K562 (cell line): ENCODE results near the gene PFKP. TPM values are rescaled to one million over a fixed set of nuclear protein-coding genes. Genes with fewer than 3 reads are reported as not detected.
A peak's percentile ranks its signal among the peaks of the same experiment; 100 is the strongest.

Experiments
- CAMTA2 ChIP-seq: fragments of 250-450 bp; sonication (Bioruptor Pico); conservative IDR thresholded peaks from 2 replicates; pipeline ENCODE4 v1.5.1; 2022
- CBX3 ChIP-seq, 2 experiments: IDR thresholded peaks; 1 replicate in 1 of 2; 2 replicates in 1 of 2; pipeline ENCODE4 v1.6.1; 2012; ENCODE audit warnings: inconsistent platforms in 2 of 2, low read length in 2 of 2, borderline replicate concordance in 1 of 2, control low read depth in 1 of 2
- ELF4 ChIP-seq: fragments of 450-650 bp; formaldehyde crosslinking; IDR thresholded peaks from 2 replicates; pipeline ENCODE4 v1.4.0; 2022; ENCODE audit warnings: missing genetic modification characterization
- IFI16 ChIP-seq: fragments of 250-450 bp; sonication (Bioruptor Pico); IDR thresholded peaks from 2 replicates; pipeline ENCODE4 v2.1.2; 2022; ENCODE audit warnings: mild to moderate bottlenecking, inconsistent platforms
- MTA2 ChIP-seq: fragments of 450-650 bp; IDR thresholded peaks from 2 replicates; pipeline ENCODE4 v1.6.1; 2016; ENCODE audit warnings: low read depth
- MYNN ChIP-seq, 2 experiments: sonication (generic); formaldehyde crosslinking in 1 of 2; IDR thresholded peaks; 2 replicates each; pipeline versions ENCODE4 v1.5.0 to v1.6.1; 2016 to 2020; ENCODE audit warnings: antibody characterized with exemption in 1 of 2, missing genetic modification reagents in 1 of 2
- NFE2 ChIP-seq: IDR thresholded peaks from 2 replicates; pipeline ENCODE4 v1.6.1; 2014; ENCODE audit warnings: antibody characterized with exemption, low read depth
- SMARCA5 ChIP-seq: fragments of 450-650 bp; IDR thresholded peaks from 2 replicates; pipeline ENCODE4 v1.6.1; 2016
- TEAD4 ChIP-seq, 2 experiments: sonication (generic) in 1 of 2; formaldehyde crosslinking in 1 of 2; IDR thresholded peaks; 2 replicates each; pipeline versions ENCODE4 v1.6.1 to v1.8.0; 2012 to 2022; ENCODE audit warnings: borderline replicate concordance in 1 of 2, inconsistent platforms in 1 of 2, low read length in 1 of 2, mild to moderate bottlenecking in 1 of 2, missing genetic modification reagents in 1 of 2
- ZNF133 ChIP-seq: fragments of 250-450 bp; sonication (Bioruptor Pico); IDR thresholded peaks from 2 replicates; pipeline ENCODE4 v1.4.0; 2020; ENCODE audit warnings: mild to moderate bottlenecking
- ZNF224 ChIP-seq: sonication (generic); formaldehyde crosslinking; IDR thresholded peaks from 2 replicates; pipeline ENCODE4 v1.8.0; 2022; ENCODE audit warnings: mild to moderate bottlenecking, missing genetic modification reagents
- ZNF551 ChIP-seq: fragments of 250-450 bp; sonication (Bioruptor Pico); IDR thresholded peaks from 2 replicates; pipeline ENCODE4 v1.5.0; 2021; ENCODE audit warnings: mild to moderate bottlenecking, moderate library complexity
- ZZZ3 ChIP-seq: fragments of 450-650 bp; IDR thresholded peaks from 2 replicates; pipeline ENCODE4 v1.6.1; 2016; ENCODE audit warnings: antibody characterized with exemption, mild to moderate bottlenecking, moderate library complexity
- polyA plus RNA-seq, 8 experiments: library from polyadenylated mRNA; depleted of rRNA in 4 of 8; stranded (reverse) in 5 of 8; unstranded in 3 of 8; fragments of >200 nt; fragmentation: Nextera tagmentation in 2 of 8; fragmentation: Illumina TruSeq in 1 of 8; extraction: Ambion mirVana in 2 of 8; extraction: Trizol in 1 of 8; gene quantifications; 2 replicates each; pipeline versions ENCODE4 v1.2.1 to v1.2.3, GENCODE V29; 2011 to 2014; ENCODE audit warnings: inconsistent platforms in 1 of 8, missing spikeins in 1 of 8
- total RNA-seq, 7 experiments: library from RNA; depleted of rRNA in 6 of 7; stranded (reverse); fragments of >200 nt in 6 of 7; fragmentation: Illumina TruSeq in 2 of 7; extraction: Trizol in 2 of 7; gene quantifications; 2 replicates each; pipeline versions ENCODE4 v1.2.1 to v1.2.3, GENCODE V29; 2011 to 2021; ENCODE audit warnings: low replicate concordance in 1 of 7
- TF ChIP-seq, protein P1 (sequence below): sonication (generic); formaldehyde crosslinking; IDR thresholded peaks from 2 replicates; pipeline ENCODE4 v1.8.1; 2023; ENCODE audit warnings: missing genetic modification reagents, mild to moderate bottlenecking, borderline replicate concordance

PFKP gene
- total and polyA plus RNA-seq, 9 of the 15 experiments (the other 6 are each of a cell fraction or from before 2014, with no cell fraction given), result 23.5 to 116 (median 62.1) TPM

DNA sequence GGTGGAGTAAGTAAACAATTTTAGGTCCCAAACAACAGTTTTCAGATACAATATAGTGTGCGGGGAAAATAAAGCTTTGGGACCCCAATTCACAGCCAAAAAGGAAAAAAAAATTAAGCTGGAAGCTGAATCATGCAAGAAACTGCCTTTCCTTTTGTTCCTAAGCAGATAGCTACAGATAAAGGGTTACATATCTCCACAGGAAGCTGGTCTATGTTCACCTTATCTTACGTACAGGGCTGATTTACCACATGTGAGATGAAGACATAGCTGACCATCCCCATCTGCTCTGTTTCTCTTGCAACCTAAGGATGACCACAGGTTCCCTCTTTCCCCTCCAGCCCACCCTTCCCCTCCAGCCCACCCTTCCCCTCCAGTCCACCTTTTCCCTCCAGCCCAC, 14.2 kb upstream of the PFKP start (continued):
- TF ChIP-seq, protein P1, sequence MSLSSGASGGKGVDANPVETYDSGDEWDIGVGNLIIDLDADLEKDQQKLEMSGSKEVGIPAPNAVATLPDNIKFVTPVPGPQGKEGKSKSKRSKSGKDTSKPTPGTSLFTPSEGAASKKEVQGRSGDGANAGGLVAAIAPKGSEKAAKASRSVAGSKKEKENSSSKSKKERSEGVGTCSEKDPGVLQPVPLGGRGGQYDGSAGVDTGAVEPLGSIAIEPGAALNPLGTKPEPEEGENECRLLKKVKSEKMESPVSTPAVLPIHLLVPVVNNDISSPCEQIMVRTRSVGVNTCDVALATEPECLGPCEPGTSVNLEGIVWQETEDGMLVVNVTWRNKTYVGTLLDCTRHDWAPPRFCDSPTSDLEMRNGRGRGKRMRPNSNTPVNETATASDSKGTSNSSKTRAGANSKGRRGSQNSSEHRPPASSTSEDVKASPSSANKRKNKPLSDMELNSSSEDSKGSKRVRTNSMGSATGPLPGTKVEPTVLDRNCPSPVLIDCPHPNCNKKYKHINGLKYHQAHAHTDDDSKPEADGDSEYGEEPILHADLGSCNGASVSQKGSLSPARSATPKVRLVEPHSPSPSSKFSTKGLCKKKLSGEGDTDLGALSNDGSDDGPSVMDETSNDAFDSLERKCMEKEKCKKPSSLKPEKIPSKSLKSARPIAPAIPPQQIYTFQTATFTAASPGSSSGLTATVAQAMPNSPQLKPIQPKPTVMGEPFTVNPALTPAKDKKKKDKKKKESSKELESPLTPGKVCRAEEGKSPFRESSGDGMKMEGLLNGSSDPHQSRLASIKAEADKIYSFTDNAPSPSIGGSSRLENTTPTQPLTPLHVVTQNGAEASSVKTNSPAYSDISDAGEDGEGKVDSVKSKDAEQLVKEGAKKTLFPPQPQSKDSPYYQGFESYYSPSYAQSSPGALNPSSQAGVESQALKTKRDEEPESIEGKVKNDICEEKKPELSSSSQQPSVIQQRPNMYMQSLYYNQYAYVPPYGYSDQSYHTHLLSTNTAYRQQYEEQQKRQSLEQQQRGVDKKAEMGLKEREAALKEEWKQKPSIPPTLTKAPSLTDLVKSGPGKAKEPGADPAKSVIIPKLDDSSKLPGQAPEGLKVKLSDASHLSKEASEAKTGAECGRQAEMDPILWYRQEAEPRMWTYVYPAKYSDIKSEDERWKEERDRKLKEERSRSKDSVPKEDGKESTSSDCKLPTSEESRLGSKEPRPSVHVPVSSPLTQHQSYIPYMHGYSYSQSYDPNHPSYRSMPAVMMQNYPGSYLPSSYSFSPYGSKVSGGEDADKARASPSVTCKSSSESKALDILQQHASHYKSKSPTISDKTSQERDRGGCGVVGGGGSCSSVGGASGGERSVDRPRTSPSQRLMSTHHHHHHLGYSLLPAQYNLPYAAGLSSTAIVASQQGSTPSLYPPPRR (CRISPR knock-in tag), result no peak
- TF ChIP-seq CAMTA2 (CRISPR knock-in tag), result no peak
- 0 out of 2 replicates have a peak, but pooled peaks have one; percentile 32 for TF ChIP-seq MTA2
- no peak for TF ChIP-seq SMARCA5
- peak; percentile 66 for TF ChIP-seq TEAD4 (IDR thresholded peaks at IDR 0.05; ENCODE audit: low read length)
- no peak for TF ChIP-seq TEAD4 (CRISPR knock-in tag; IDR thresholded peaks at IDR 0.05; ENCODE audit: borderline replicate concordance)
- TF ChIP-seq ZNF551 (CRISPR knock-in tag), result no peak
- TF ChIP-seq CBX3 (IDR thresholded peaks at IDR 0.05; ENCODE audit: borderline replicate concordance in 1 of 2, low read length in 2 of 2), result no peak
- no peak for TF ChIP-seq IFI16 (CRISPR knock-in tag)
- no peak for TF ChIP-seq ZNF133 (CRISPR knock-in tag)
- no peak for TF ChIP-seq MYNN (IDR thresholded peaks at IDR 0.05)
- no peak for TF ChIP-seq MYNN (CRISPR knock-in tag; IDR thresholded peaks at IDR 0.05)
- TF ChIP-seq ZNF224 (CRISPR knock-in tag), result no peak
- TF ChIP-seq ZZZ3, result no peak
- TF ChIP-seq NFE2, result peak; percentile 52; the same call in 1 of the 2 replicates
- no peak for TF ChIP-seq ELF4 (CRISPR knock-in tag)
